Nephron (organoid): ENCODE measurements around the gene NCOA6.

Source experiments
- H3K27ac Mint-ChIP-seq, 3 experiments: 2 replicates each; pipeline ENCODE4 v1.8.0; 2020; ENCODE audit warnings: mixed read lengths in 3 of 3, mild to moderate bottlenecking in 2 of 3, moderate library complexity in 1 of 3
- H3K27me3 Mint-ChIP-seq: 2 replicates; pipeline ENCODE4 v1.8.0; 2021; ENCODE audit warnings: low read depth, mild to moderate bottlenecking, moderate library complexity, mixed read lengths
- H3K36me3 Mint-ChIP-seq: 2 replicates; pipeline ENCODE4 v1.8.0; 2020; ENCODE audit warnings: low read depth, mixed read lengths
- H3K4me1 Mint-ChIP-seq: 2 replicates; pipeline ENCODE4 v1.8.0; 2020; ENCODE audit warnings: mixed read lengths
- H3K4me3 Mint-ChIP-seq, 3 experiments: 2 replicates each; pipeline ENCODE4 v1.8.0; 2020; ENCODE audit warnings: mild to moderate bottlenecking in 3 of 3, mixed read lengths in 3 of 3, moderate library complexity in 2 of 3
- H3K9me3 Mint-ChIP-seq: 2 replicates; pipeline ENCODE4 v1.8.0; 2020; ENCODE audit warnings: mixed read lengths
- TF ChIP-seq, protein P1 (sequence below), 3 experiments: fragments of 200-600 bp; sonication (generic); IDR thresholded peaks; one replicate each; pipeline ENCODE4 v1.5.0; 2021; ENCODE audit warnings: antibody characterized with exemption in 3 of 3; ENCODE audit not compliant: unreplicated experiment in 3 of 3

NCOA6 gene

DNA sequence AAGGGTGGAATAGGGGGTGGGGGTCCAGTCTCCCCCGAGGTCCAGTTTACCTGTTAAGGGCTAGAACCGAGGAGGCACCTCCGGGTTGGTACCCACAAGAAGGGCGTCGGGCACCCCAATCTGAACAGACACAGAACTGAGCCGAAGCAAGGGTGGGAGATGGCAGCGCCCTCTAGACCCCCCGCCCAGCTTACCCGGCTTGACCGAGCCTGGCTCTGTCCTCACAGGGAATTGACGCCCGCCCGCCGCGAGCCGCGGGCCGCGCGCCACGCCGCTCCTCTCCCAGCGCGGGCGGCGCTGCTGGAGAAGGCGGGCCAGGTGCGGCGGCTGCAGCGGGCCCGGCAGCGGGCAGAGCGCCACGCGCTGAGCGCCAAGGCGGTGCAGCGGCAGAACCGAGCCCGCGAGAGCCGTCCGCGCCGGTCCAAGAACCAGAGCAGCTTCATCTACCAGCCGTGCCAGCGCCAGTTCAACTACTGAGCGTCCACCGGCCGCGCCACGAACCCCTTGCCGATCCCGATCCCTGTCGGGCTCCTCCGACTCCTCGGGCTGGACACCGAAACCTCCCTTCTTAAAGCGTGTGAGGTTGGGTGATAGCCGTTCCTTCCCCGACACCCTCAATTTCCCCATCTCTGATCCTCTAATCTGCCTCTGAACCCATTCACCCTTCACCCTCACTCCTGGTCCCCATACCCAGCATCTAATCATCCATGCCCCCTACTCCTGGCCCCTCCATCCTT, 115.5 kb downstream of the NCOA6 start:
- H3K4me1 Mint-ChIP-seq: peaks cover 31% of the 10 kb centered on the region
- H3K27ac Mint-ChIP-seq: peak overlapping the region in 2 of 3 experiments; percentile 43 to 75
- no peaks in the 10 kb centered on the region for H3K9me3 Mint-ChIP-seq
- TF ChIP-seq, protein P1, sequence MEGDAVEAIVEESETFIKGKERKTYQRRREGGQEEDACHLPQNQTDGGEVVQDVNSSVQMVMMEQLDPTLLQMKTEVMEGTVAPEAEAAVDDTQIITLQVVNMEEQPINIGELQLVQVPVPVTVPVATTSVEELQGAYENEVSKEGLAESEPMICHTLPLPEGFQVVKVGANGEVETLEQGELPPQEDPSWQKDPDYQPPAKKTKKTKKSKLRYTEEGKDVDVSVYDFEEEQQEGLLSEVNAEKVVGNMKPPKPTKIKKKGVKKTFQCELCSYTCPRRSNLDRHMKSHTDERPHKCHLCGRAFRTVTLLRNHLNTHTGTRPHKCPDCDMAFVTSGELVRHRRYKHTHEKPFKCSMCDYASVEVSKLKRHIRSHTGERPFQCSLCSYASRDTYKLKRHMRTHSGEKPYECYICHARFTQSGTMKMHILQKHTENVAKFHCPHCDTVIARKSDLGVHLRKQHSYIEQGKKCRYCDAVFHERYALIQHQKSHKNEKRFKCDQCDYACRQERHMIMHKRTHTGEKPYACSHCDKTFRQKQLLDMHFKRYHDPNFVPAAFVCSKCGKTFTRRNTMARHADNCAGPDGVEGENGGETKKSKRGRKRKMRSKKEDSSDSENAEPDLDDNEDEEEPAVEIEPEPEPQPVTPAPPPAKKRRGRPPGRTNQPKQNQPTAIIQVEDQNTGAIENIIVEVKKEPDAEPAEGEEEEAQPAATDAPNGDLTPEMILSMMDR (IDR thresholded peaks at IDR 0.05; ENCODE audit: unreplicated experiment in 3 of 3): peak in 2 of 3 experiments; percentile 18 to 41
- peaks cover 9% of the 10 kb centered on the region for H3K27me3 Mint-ChIP-seq
- H3K36me3 Mint-ChIP-seq: peaks cover 23% of the 10 kb centered on the region
- H3K4me3 Mint-ChIP-seq: peak overlapping the region; percentile 87

DNA sequence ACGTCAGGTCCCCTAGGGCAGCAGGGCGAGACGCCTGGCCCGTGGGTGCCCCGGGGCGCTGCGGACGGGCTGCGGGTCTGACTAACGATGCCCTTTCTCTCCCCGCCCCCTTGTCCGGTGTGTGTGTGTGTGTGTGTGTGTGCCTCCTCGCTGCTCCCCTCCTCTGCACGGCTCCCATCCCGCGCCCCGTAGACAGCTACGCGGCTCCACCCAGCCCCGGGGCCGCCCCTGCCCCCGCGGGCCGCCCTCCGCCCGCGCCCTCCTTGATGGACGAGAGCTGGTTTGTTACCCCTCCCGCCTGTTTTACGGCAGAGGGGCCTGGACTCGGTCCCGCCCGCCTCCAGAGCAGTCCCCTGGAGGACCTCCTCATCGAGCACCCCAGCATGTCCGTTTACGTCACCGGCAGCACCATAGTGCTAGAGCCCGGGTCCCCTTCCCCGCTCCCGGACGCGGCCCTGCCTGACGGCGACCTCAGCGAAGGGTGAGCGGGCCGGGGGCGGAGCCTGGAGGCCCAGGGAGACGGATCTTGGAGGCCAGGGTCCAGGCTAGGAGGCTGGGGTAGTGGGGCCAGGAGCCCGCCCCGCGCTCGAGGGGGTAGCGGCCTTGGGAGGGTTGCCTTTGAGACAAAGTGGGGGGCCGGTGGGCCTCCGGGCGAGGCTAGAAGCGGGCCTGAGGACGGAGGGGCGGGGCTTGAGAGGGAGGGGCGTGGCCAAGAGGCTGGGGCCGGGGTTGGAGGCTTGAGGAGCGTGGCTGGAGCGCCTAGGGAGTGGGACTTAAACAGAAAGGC, 116.2 kb downstream of the NCOA6 start:
- peak overlapping the region; percentile 87 for H3K4me3 Mint-ChIP-seq
- H3K4me1 Mint-ChIP-seq: peaks cover 32% of the 10 kb centered on the region
- H3K27ac Mint-ChIP-seq: peak overlapping the region in 2 of 3 experiments; percentile 43 to 75
- TF ChIP-seq, protein P1 (IDR thresholded peaks at IDR 0.05; ENCODE audit: unreplicated experiment in 3 of 3): no peak
- no peaks in the 10 kb centered on the region for H3K9me3 Mint-ChIP-seq
- H3K27me3 Mint-ChIP-seq: peaks cover 9% of the 10 kb centered on the region
- peaks cover 15% of the 10 kb centered on the region for H3K36me3 Mint-ChIP-seq

DNA sequence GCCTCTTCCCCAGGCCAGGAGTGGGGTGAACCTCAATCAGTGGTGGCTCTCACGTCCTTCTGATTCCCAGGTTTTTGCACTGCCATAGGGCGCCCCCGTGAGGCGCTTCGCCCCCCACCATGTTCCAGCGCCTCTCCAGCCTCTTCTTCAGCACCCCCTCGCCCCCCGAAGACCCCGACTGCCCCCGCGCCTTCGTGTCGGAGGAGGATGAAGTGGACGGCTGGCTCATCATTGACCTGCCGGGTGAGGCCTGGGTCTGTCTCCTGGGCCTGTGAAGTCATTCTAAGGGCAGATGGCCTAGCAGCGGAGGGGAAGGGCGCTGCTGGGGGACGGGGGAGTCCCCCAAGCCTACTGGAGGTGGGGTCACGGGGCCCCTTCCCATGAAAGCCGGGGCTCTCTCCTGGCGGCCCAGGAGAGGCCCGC, 116.8 kb downstream of the NCOA6 start:
- Mint-ChIP-seq H3K27me3 (peaks cover 9% of the 10 kb centered on the region), H3K4me3 (peak overlapping the region; percentile 79 to 87 (median 87)), H3K4me1 (peaks cover 30% of the 10 kb centered on the region), H3K36me3 (peaks cover 14% of the 10 kb centered on the region), H3K9me3 (no peaks in the 10 kb centered on the region), H3K27ac (peak overlapping the region in 2 of 3 experiments; percentile 4 to 16)
- TF ChIP-seq, protein P1 (IDR thresholded peaks at IDR 0.05; ENCODE audit: unreplicated experiment in 3 of 3): peak; percentile 40 to 56 (median 49)

DNA sequence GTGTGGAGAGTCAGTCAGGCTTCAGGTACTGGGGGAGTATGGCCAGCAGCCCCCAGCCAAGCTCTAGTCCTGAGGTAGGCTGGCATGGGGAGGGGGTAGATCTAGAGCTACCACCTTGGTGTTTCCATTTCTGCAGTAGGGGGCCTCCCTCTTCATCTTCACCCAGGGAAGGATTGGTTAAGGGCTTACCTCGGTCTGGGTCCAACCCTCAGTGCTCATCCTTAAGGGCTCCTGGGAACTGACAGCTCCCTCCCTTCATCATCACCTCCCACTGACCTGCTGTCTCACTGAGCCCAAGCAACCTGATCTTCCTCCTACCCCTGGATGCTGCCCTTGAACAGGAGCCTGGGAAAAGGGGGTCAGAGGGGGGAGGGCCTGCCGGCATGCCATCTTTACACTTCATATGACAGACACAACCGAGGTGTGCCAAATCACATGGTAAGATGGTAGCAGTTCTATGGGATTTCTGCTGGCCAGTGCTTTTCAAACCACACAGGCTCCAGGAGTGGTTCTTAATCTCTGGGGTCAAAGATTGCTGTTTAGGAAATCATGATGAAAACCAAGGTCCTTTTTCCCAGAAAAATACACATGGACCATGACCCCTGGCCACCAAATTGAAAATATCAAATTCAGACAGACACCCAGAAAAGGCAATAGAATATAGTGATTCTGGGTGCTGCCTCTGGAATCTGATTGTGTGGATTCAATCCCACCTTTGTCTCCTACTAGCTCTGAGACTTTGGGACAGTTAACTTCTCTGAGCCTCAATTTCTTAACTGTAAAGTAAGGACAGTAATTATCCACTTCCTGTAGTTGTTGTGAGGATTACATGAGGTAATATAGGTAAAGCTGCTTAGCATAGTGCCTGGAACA, 118.3 kb downstream of the NCOA6 start:
- H3K36me3 Mint-ChIP-seq: peaks cover 2% of the 10 kb centered on the region
- peaks cover 23% of the 10 kb centered on the region for H3K4me1 Mint-ChIP-seq
- H3K27ac Mint-ChIP-seq: no peak overlapping the region
- TF ChIP-seq, protein P1 (IDR thresholded peaks at IDR 0.05; ENCODE audit: unreplicated experiment in 3 of 3): no peak
- H3K4me3 Mint-ChIP-seq: peak overlapping the region; percentile 23 to 93 (median 70)
- H3K9me3 Mint-ChIP-seq: no peaks in the 10 kb centered on the region
- H3K27me3 Mint-ChIP-seq: peaks cover 18% of the 10 kb centered on the region

DNA sequence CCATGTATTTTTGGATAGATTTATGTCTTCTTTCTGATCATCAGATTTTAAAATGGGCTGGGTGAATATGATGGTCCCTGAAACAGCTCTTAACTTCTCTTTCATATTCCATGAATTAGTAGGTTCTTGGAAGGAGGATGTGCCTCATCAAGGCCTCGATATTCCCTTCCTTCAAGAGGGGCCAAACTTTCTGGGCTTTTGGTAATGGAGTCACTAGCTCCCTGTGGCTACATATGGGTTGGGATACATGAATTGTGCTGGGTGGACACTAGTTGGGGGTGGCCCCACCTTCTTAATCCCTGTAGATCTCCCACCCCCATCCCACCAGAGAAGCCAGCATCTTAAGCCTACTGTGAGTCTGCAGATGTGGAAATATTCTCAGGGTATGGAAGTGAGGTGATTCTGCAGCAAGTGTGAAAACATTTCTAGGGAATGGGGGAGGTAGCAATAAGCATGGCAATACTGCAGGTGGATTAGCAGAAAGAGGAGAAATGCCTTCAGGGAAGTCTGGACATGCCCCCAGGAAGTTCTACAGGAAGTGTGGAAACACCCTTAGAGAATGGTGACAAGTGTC, 119.1 kb downstream of the NCOA6 start:
- peak overlapping the region in 1 of 3 experiments; percentile 24 for H3K27ac Mint-ChIP-seq
- H3K4me1 Mint-ChIP-seq: peaks cover 23% of the 10 kb centered on the region
- TF ChIP-seq, protein P1 (IDR thresholded peaks at IDR 0.05; ENCODE audit: unreplicated experiment in 3 of 3): no peak
- H3K27me3 Mint-ChIP-seq: peaks cover 23% of the 10 kb centered on the region
- H3K9me3 Mint-ChIP-seq: no peaks in the 10 kb centered on the region
- peak overlapping the region; percentile 23 to 93 (median 70) for H3K4me3 Mint-ChIP-seq
- no peaks in the 10 kb centered on the region for H3K36me3 Mint-ChIP-seq
